GM12878 (cell line): Measurements from ENCODE around the gene ETS1. TPM values are rescaled to one million over a fixed set of nuclear protein-coding genes. Genes with fewer than 3 reads are reported as not detected.

Source experiments
- ATAC-seq: fragments of 200-7000 bp; cut with Tn5 transposase; 3 replicates; pipeline ENCODE4 v1.9.1; 2020; ENCODE audit warnings: mild to moderate bottlenecking, moderate library complexity
- BruUV-seq: library from RNA; stranded (reverse); fragments of 400-500 nt; replicated peaks from 2 replicates; lab custom pipeline; 2021; lab: Mats Ljungman, UMichigan
- CTCF ChIA-PET: fragments of 300-600 bp; sonication (Branson Sonifier 250); formaldehyde crosslinking; extraction: SDS; loops from one replicate; lab custom pipeline; 2021; ENCODE audit warnings: inconsistent platforms; lab: Yijun Ruan, JAX
- POLR2A ChIA-PET: fragments of 350-600 bp; formaldehyde crosslinking; extraction: SDS; loops from one replicate; lab custom pipeline; 2021; ENCODE audit warnings: inconsistent platforms; lab: Charles Lee
- RAD21 ChIA-PET: fragments of 300-600 bp; sonication (Branson Sonifier 250); formaldehyde crosslinking; loops from one replicate; lab custom pipeline; 2023; ENCODE audit warnings: antibody characterized with exemption; ENCODE audit not compliant: unreplicated experiment; lab: Charles Lee
- SMC1A ChIA-PET: fragments of 300-600 bp; sonication (Branson Sonifier 250); formaldehyde crosslinking; loops from one replicate; lab custom pipeline; 2023; ENCODE audit not compliant: unreplicated experiment, uncharacterized antibody; lab: Charles Lee
- DNase-seq: peaks from one replicate; pipeline ENCODE4 v3.0.0-alpha.2; 2011; ENCODE audit warnings: low read depth, low spot score
- FAIRE-seq: peaks from 3 replicates; lab custom pipeline; 2011; peaks lifted over from hg19 to GRCh38; lab: Jason Lieb, UNC
- H2AFZ ChIP-seq: 2 replicates; pipeline ENCODE4 v1.6.0; 2011; ENCODE audit warnings: low read depth, low read length, control low read depth; ENCODE audit not compliant: control insufficient read depth
- H3K27ac ChIP-seq: 2 replicates; pipeline ENCODE4 v1.5.1; 2011; ENCODE audit warnings: control low read depth; ENCODE audit not compliant: control insufficient read depth, insufficient read depth
- H3K27me3 ChIP-seq, 2 experiments: replicated peaks in 1 of 2; 2 replicates each; pipeline versions ENCODE4 v1.6.0 to v1.6.1; 2011; ENCODE audit warnings: low read length in 1 of 2; ENCODE audit not compliant: control insufficient read depth in 2 of 2, insufficient read depth in 2 of 2
- H3K36me3 ChIP-seq, 2 experiments: 2 replicates each; pipeline ENCODE4 v1.5.1; 2011; ENCODE audit warnings: low read length in 1 of 2; ENCODE audit not compliant: control insufficient read depth in 2 of 2, insufficient read depth in 2 of 2
- H3K4me1 ChIP-seq: 2 replicates; pipeline ENCODE4 v1.6.1; 2011; ENCODE audit warnings: mild to moderate bottlenecking, low read length, moderate library complexity, mixed read lengths; ENCODE audit not compliant: control insufficient read depth, insufficient read depth
- H3K4me2 ChIP-seq: 2 replicates; pipeline ENCODE4 v1.6.0; 2011; ENCODE audit warnings: control low read depth; ENCODE audit not compliant: control insufficient read depth, insufficient read depth
- H3K4me3 ChIP-seq: fragments of 200-600 bp; sonication (generic); 2 replicates; pipeline ENCODE4 v1.5.1; 2016
- H3K79me2 ChIP-seq: 2 replicates; pipeline ENCODE4 v1.6.0; 2011; ENCODE audit warnings: low read length; ENCODE audit not compliant: control insufficient read depth, insufficient read depth
- H3K9ac ChIP-seq: 2 replicates; pipeline ENCODE4 v1.8.0; 2011; ENCODE audit warnings: low read length, control low read depth, mixed read lengths; ENCODE audit not compliant: control insufficient read depth, insufficient read depth
- H3K9me3 ChIP-seq: replicated peaks from 3 replicates; pipeline ENCODE4 v1.5.1; 2011; ENCODE audit warnings: mild to moderate bottlenecking, low read length; ENCODE audit not compliant: control insufficient read depth, insufficient read depth
- H4K20me1 ChIP-seq: 2 replicates; pipeline ENCODE4 v1.6.0; 2011; ENCODE audit not compliant: control insufficient read depth, insufficient read depth
- ATF7 ChIP-seq: fragments of 450-650 bp; IDR thresholded peaks from 2 replicates; pipeline ENCODE4 v1.6.1; 2016; ENCODE audit warnings: low read depth, mild to moderate bottlenecking
- MEF2A ChIP-seq: IDR thresholded peaks from 2 replicates; pipeline ENCODE4 v1.6.1; 2011; ENCODE audit warnings: low read depth, mild to moderate bottlenecking, low read length, moderate library complexity; ENCODE audit not compliant: insufficient read depth
- MEF2B ChIP-seq: fragments of 450-650 bp; IDR thresholded peaks from 2 replicates; pipeline ENCODE4 v1.6.1; 2018; ENCODE audit warnings: mild to moderate bottlenecking, moderate library complexity; ENCODE audit not compliant: partially characterized antibody, poor library complexity, severe bottlenecking
- MTA2 ChIP-seq: fragments of 450-650 bp; IDR thresholded peaks from 2 replicates; pipeline ENCODE4 v1.6.1; 2016; ENCODE audit warnings: low read depth, mild to moderate bottlenecking, moderate library complexity
- POLR2A ChIP-seq: IDR thresholded peaks from 2 replicates; pipeline ENCODE4 v1.6.1; 2011; ENCODE audit warnings: low read depth, mild to moderate bottlenecking, low read length
- RELB ChIP-seq: fragments of 450-650 bp; IDR thresholded peaks from 2 replicates; pipeline ENCODE4 v1.6.1; 2017; ENCODE audit warnings: low read depth, mild to moderate bottlenecking, moderate library complexity
- WGBS: methylation state at CpG from one replicate; pipeline ENCODE4 v1.1.6; 2016; ENCODE audit warnings: low lambda C conversion rate; ENCODE audit not compliant: insufficient replicate concordance, insufficient coverage; ENCODE audit errors: missing lambda C conversion rate; 5-methylcytosine and 5-hydroxymethylcytosine counted together
- in situ Hi-C: fragments of 300-500 bp; cut with MboI; formaldehyde crosslinking; loops from 9 replicates; pipeline ENCODE4 v1.14.3; 2018; ENCODE audit warnings: mixed read lengths
- intact Hi-C: fragments of 100-400 bp; cut with micrococcal nuclease; formaldehyde crosslinking; loops from one replicate; pipeline ENCODE4 v1.14.2; 2022; ENCODE audit not compliant: unreplicated experiment
- polyA plus RNA-seq, 11 experiments: library from polyadenylated mRNA; depleted of rRNA in 4 of 11; unstranded in 6 of 11; stranded (reverse) in 5 of 11; fragments of >200 nt; fragmentation: Nextera tagmentation in 4 of 11; fragmentation: Illumina TruSeq in 1 of 11; extraction: Ambion mirVana in 4 of 11; extraction: Trizol in 1 of 11; gene quantifications; 1 replicate in 1 of 11; 2 replicates in 10 of 11; pipeline versions ENCODE4 v1.2.1 to v1.2.3, GENCODE V29; 2011 to 2016; ENCODE audit warnings: inconsistent platforms in 2 of 11, missing spikeins in 2 of 11, low read depth in 1 of 11
- total RNA-seq, 4 experiments: library from RNA; depleted of rRNA in 3 of 4; stranded (reverse); fragments of >200 nt in 3 of 4; fragmentation: Illumina TruSeq in 1 of 4; extraction: Trizol in 1 of 4; gene quantifications; 2 replicates each; pipeline versions ENCODE4 v1.2.1 to v1.2.3, GENCODE V29; 2013 to 2021

Gene ETS1
- total and polyA plus RNA-seq, 10 of the 15 experiments (the other 5 are each of a cell fraction or from before 2014, with no cell fraction given) = 12.5 to 112 (median 55.5) TPM

- peak; percentile 56 for FAIRE-seq
- SMC1A ChIA-PET = interaction anchor here (0.6 to 2.5 kb wide), 10 partner anchors 13 to 169 kb away, joined by 3 to 18 read pairs (median 4); no protein-coding TSS in a partner anchor
- Histone ChIP-seq H3K27me3 (no peaks in the 10 kb centered on the region), H3K27ac (no peak overlapping the region), H3K79me2 (no peaks in the 10 kb centered on the region), H3K4me3 (no peak overlapping the region), H2AFZ (no peak overlapping the region; the same call in 1 of the 2 replicates), H3K9me3 (no peaks in the 10 kb centered on the region), H3K4me1 (peaks cover 9% of the 10 kb centered on the region), H3K4me2 (no peak overlapping the region), H3K9ac (no peak overlapping the region), H3K36me3 (no peaks in the 10 kb centered on the region), H4K20me1 (no peaks in the 10 kb centered on the region)
- 0 out of 2 replicates have a peak, but pooled peaks have one; percentile 19 for TF ChIP-seq MEF2A
- TF ChIP-seq MEF2B = peak; percentile 36
- no peak for TF ChIP-seq ATF7
- TF ChIP-seq MTA2 = peak; percentile 81
- in situ Hi-C loops (no loop called here), intact Hi-C loops (no loop called here)
- ATAC-seq = peak; percentile 65
- DNase-seq = no peak
- CTCF ChIA-PET = interaction anchor here (0.6 to 1.3 kb wide), 3 partner anchors 23 to 55 kb away, joined by 3 read pairs; no protein-coding TSS in a partner anchor
- RAD21 ChIA-PET = interaction anchor here (0.8 to 1.8 kb wide), 5 partner anchors 27 to 98 kb away, joined by 3 to 11 read pairs (median 6); no protein-coding TSS in a partner anchor
- WGBS = 63% methylated on average over 2 of the region's 2 CpGs
- BruUV-seq = no TSS peak
- POLR2A ChIA-PET = no interaction called here
These were observed 6.7 kb downstream of the ETS1 start for GRCh38 chr11:128580612-128581011.

- ChIA-PET POLR2A (interaction anchor here (0.6 to 1.0 kb wide), 4 partner anchors 44 to 78 kb away, joined by 3 to 9 read pairs (median 4); no protein-coding TSS in a partner anchor), SMC1A (interaction anchor here (0.6 to 2.5 kb wide), 10 partner anchors 14 to 168 kb away, joined by 3 to 18 read pairs (median 4); no protein-coding TSS in a partner anchor), CTCF (interaction anchor here (1.0 to 1.3 kb wide), 3 partner anchors 49 to 407 kb away, joined by 3 to 6 read pairs (median 3); no protein-coding TSS in a partner anchor), RAD21 (interaction anchor here (0.6 to 1.8 kb wide), 6 partner anchors 26 to 97 kb away, joined by 3 to 11 read pairs (median 4); no protein-coding TSS in a partner anchor)
- 1% methylated on average over 4 of the region's 4 CpGs for WGBS
- no TSS peak for BruUV-seq
- Histone ChIP-seq H3K79me2 (no peaks in the 10 kb centered on the region), H4K20me1 (no peaks in the 10 kb centered on the region), H2AFZ (peak overlapping the region; percentile 11; the same call in 1 of the 2 replicates), H3K4me3 (no peak overlapping the region), H3K4me2 (no peak overlapping the region), H3K27me3 (no peaks in the 10 kb centered on the region), H3K9ac (no peak overlapping the region; the same call in 1 of the 2 replicates), H3K27ac (no peak overlapping the region), H3K36me3 (no peaks in the 10 kb centered on the region), H3K9me3 (no peaks in the 10 kb centered on the region), H3K4me1 (peaks cover 14% of the 10 kb centered on the region)
- intact Hi-C loops = no loop called here
- peak; percentile 88 for FAIRE-seq
- TF ChIP-seq POLR2A (no peak), RELB (no peak)
- in situ Hi-C loops = no loop called here
- peak; percentile 86 for ATAC-seq
- DNase-seq = no peak
These were observed 7.4 kb downstream of the ETS1 start for GRCh38 chr11:128579798-128580504.
